DOHH2 (cell line): ENCODE measurements around the gene ALAS1.

ENCODE experiments used
- EZH2phosphoT487 ChIP-seq: fragments of 200-600 bp; sonication (generic); IDR thresholded peaks from 2 replicates; pipeline ENCODE4 v1.6.1; 2017; ENCODE audit warnings: borderline replicate concordance, mild to moderate bottlenecking, antibody characterized with exemption, low read length, moderate library complexity, mixed read lengths
- TF ChIP-seq, protein P1 (sequence below): fragments of 200-600 bp; sonication (generic); IDR thresholded peaks from one replicate; pipeline ENCODE4 v1.5.1; 2014; ENCODE audit warnings: antibody characterized with exemption, mild to moderate bottlenecking, low read depth, low read length; ENCODE audit not compliant: poor library complexity, severe bottlenecking

DNA sequence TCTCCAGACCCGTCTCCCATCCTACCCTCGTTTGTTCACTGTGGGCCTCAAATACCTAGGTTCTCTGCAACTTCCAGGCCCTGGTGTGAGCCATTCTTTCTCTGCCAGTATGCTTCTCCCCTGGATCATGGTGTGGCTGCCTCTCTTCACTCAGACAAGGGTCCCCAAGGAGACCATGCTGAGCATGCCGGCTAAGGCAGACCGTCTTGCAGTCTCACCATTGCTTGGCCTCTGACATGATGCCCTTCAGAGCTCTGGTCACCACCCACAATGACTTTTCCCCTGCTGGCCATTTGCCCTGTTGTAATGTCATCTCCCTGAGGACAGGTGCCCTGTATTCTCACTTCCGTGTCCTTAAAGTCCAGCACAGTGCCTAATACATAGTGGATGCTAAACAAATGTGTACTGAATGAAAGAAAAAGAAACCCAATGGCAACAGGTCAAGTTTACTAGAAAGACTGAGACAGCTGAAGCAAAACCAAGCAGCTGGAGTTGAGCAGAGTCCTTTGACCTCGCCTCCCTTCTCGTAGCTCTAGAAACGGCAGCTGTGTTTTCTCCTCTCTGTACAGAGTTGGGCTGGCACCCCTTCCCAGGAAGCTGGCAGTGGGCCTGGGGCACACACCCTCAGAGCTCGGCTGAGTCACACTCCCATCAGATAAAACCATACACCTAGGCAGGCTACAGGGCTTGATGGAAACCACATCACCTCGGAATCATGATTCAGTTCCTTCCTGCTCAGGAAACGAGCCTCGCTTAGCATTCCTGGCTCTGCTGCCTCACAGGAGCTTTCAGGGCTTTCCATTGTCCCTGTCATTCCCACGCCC, 18.8 kb downstream of the ALAS1 start:
- TF ChIP-seq, protein P1, sequence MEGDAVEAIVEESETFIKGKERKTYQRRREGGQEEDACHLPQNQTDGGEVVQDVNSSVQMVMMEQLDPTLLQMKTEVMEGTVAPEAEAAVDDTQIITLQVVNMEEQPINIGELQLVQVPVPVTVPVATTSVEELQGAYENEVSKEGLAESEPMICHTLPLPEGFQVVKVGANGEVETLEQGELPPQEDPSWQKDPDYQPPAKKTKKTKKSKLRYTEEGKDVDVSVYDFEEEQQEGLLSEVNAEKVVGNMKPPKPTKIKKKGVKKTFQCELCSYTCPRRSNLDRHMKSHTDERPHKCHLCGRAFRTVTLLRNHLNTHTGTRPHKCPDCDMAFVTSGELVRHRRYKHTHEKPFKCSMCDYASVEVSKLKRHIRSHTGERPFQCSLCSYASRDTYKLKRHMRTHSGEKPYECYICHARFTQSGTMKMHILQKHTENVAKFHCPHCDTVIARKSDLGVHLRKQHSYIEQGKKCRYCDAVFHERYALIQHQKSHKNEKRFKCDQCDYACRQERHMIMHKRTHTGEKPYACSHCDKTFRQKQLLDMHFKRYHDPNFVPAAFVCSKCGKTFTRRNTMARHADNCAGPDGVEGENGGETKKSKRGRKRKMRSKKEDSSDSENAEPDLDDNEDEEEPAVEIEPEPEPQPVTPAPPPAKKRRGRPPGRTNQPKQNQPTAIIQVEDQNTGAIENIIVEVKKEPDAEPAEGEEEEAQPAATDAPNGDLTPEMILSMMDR: no peak
- no peak for TF ChIP-seq EZH2phosphoT487
